Liver (tissue), 9 donors: ENCODE data around the gene RADIL. TPM values are rescaled to one million over a fixed set of nuclear protein-coding genes. Genes with fewer than 3 reads are reported as not detected.

ENCODE experiments used
- DNase-seq: peaks from one replicate; pipeline ENCODE4 v3.0.0-alpha.2; 2017; ENCODE audit warnings: low spot score
- H3K27ac ChIP-seq, 2 donors: one replicate each; pipeline ENCODE4 v1.7.0; 2013; ENCODE audit warnings: inconsistent platforms in 2 of 2, low read length in 2 of 2, control low read depth in 1 of 2, low read depth in 1 of 2, mild to moderate bottlenecking in 1 of 2
- H3K27me3 ChIP-seq, 4 donors: one replicate each; pipeline versions ENCODE4 v1.6.1 to v1.7.0; 2013; ENCODE audit warnings: low read length in 3 of 4, inconsistent platforms in 1 of 4, mild to moderate bottlenecking in 1 of 4, moderate library complexity in 1 of 4; ENCODE audit not compliant: control insufficient read depth in 4 of 4, insufficient read depth in 4 of 4
- H3K36me3 ChIP-seq, 4 donors: one replicate each; pipeline versions ENCODE4 v1.6.1 to v1.7.0; 2013; ENCODE audit warnings: low read length in 3 of 4, mild to moderate bottlenecking in 3 of 4, low read depth in 1 of 4, moderate library complexity in 1 of 4; ENCODE audit not compliant: control insufficient read depth in 4 of 4, insufficient read depth in 3 of 4
- H3K4me1 ChIP-seq, 4 donors: one replicate each; pipeline versions ENCODE4 v1.6.1 to v1.7.0; 2013; ENCODE audit warnings: low read length in 3 of 4, mild to moderate bottlenecking in 3 of 4, moderate library complexity in 1 of 4; ENCODE audit not compliant: control insufficient read depth in 4 of 4, insufficient read depth in 4 of 4
- H3K4me3 ChIP-seq, 3 donors: one replicate each; pipeline versions ENCODE4 v1.6.1 to v1.7.0; 2013; ENCODE audit warnings: low read length in 3 of 3, control low read depth in 1 of 3, low read depth in 1 of 3, mild to moderate bottlenecking in 1 of 3
- H3K9ac ChIP-seq, 2 donors: one replicate each; pipeline ENCODE4 v1.7.0; 2013; ENCODE audit warnings: low read length in 2 of 2, mild to moderate bottlenecking in 2 of 2, moderate library complexity in 2 of 2, control low read depth in 1 of 2, low read depth in 1 of 2
- H3K9me3 ChIP-seq, 4 donors: one replicate each; pipeline versions ENCODE4 v1.6.1 to v1.7.0; 2013; ENCODE audit warnings: low read length in 3 of 4; ENCODE audit not compliant: control insufficient read depth in 4 of 4
- HNF4A ChIP-seq, 2 donors: conservative IDR thresholded peaks; 2 replicates each; pipeline ENCODE4 v1.6.1; 2016; ENCODE audit warnings: antibody characterized with exemption in 2 of 2, mild to moderate bottlenecking in 2 of 2
- HNF4G ChIP-seq: IDR thresholded peaks from 2 replicates; pipeline ENCODE4 v1.6.1; 2016; ENCODE audit warnings: antibody characterized with exemption
- JUND ChIP-seq, 2 donors: IDR thresholded peaks; 2 replicates each; pipeline ENCODE4 v1.6.1; 2016; ENCODE audit warnings: antibody characterized with exemption in 2 of 2
- RXRA ChIP-seq, 2 donors: IDR thresholded peaks; 2 replicates each; pipeline ENCODE4 v1.6.1; 2017 to 2018; ENCODE audit warnings: antibody characterized with exemption in 2 of 2, mild to moderate bottlenecking in 1 of 2
- SP1 ChIP-seq: IDR thresholded peaks from 2 replicates; pipeline ENCODE4 v1.6.1; 2018; ENCODE audit warnings: antibody characterized with exemption, mild to moderate bottlenecking
- TAF1 ChIP-seq: conservative IDR thresholded peaks from 2 replicates; pipeline ENCODE4 v1.6.1; 2016; ENCODE audit warnings: antibody characterized with exemption, mild to moderate bottlenecking
- YY1 ChIP-seq: IDR thresholded peaks from 2 replicates; pipeline ENCODE4 v1.6.1; 2016; ENCODE audit warnings: antibody characterized with exemption, mild to moderate bottlenecking
- WGBS: extraction: QIAGEN DNeasy Blood & Tissue Kit; methylation state at CpG from one replicate; pipeline ENCODE4 v1.1.7; 2013; 5-methylcytosine and 5-hydroxymethylcytosine counted together
- polyA plus RNA-seq, 2 donors: library from polyadenylated mRNA; stranded (reverse) in 1 of 2; unstranded in 1 of 2; fragments of 200-250 nt in 1 of 2; fragments of >200 nt in 1 of 2; fragmentation: Nextera tagmentation in 1 of 2; extraction: Ambion mirVana in 1 of 2; gene quantifications; one replicate each; pipeline versions ENCODE4 v1.2.1 to v1.2.3, GENCODE V29; 2013 to 2015
- total RNA-seq, 2 donors: library from RNA; depleted of rRNA; stranded (reverse); fragments of >200 nt; gene quantifications; one replicate each; pipeline ENCODE4 v1.2.3, GENCODE V29; 2014
- TF ChIP-seq, protein P1 (sequence below): fragments of 150-350 bp; IDR thresholded peaks from 2 replicates; pipeline ENCODE4 v1.5.1; 2017; ENCODE audit warnings: improper control_type of control experiment, low read depth, low read length; ENCODE audit not compliant: missing input control
- TF ChIP-seq, protein P2 (sequence below): IDR thresholded peaks from 2 replicates; pipeline ENCODE4 v1.6.1; 2016; ENCODE audit warnings: antibody characterized with exemption, mild to moderate bottlenecking
- TF ChIP-seq, protein P3 (sequence below): IDR thresholded peaks from 2 replicates; pipeline ENCODE4 v1.6.1; 2016; ENCODE audit warnings: antibody characterized with exemption
- TF ChIP-seq, protein P4 (sequence below): IDR thresholded peaks from 2 replicates; pipeline ENCODE4 v1.6.1; 2016; ENCODE audit warnings: antibody characterized with exemption
- TF ChIP-seq, protein P5 (sequence below): IDR thresholded peaks from 2 replicates; pipeline ENCODE4 v1.6.1; 2016; ENCODE audit warnings: antibody characterized with exemption
- donor health status: healthy.
- donor health status: healthy.
- donor health status: healthy.
- donor health status: healthy.
- donor health status: healthy.

The RADIL gene
- total and polyA plus RNA-seq, 4 donors: 0.14 to 0.25 (median 0.21) TPM; not detected in 1

DNA sequence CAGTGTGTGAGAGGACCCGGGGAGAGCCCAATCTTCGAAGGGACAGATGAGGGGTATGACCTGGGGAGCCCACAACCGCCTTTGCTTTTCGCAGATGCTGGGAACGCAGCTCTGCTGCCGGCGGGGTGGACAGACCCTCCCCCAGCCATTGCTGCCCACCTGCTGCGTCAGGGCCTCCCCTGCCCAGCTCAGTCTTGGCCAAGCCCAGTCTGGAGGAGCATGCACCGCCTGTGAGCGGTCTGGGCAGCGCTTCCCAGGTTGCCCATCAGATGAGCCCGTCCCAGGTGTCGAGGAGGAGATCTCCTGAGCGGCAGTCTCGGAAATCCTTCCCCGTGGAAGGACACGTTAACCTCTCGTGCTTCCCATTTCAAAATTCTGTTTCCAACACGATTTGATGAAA, 125.4 kb downstream of the RADIL start:
- H3K27ac ChIP-seq: no peak overlapping the region
- TF ChIP-seq SP1: no peak
- TF ChIP-seq, protein P1, sequence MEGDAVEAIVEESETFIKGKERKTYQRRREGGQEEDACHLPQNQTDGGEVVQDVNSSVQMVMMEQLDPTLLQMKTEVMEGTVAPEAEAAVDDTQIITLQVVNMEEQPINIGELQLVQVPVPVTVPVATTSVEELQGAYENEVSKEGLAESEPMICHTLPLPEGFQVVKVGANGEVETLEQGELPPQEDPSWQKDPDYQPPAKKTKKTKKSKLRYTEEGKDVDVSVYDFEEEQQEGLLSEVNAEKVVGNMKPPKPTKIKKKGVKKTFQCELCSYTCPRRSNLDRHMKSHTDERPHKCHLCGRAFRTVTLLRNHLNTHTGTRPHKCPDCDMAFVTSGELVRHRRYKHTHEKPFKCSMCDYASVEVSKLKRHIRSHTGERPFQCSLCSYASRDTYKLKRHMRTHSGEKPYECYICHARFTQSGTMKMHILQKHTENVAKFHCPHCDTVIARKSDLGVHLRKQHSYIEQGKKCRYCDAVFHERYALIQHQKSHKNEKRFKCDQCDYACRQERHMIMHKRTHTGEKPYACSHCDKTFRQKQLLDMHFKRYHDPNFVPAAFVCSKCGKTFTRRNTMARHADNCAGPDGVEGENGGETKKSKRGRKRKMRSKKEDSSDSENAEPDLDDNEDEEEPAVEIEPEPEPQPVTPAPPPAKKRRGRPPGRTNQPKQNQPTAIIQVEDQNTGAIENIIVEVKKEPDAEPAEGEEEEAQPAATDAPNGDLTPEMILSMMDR: no peak
- TF ChIP-seq YY1: no peak
- no peak for TF ChIP-seq JUND (IDR thresholded peaks at IDR 0.05)
- TF ChIP-seq, protein P2, sequence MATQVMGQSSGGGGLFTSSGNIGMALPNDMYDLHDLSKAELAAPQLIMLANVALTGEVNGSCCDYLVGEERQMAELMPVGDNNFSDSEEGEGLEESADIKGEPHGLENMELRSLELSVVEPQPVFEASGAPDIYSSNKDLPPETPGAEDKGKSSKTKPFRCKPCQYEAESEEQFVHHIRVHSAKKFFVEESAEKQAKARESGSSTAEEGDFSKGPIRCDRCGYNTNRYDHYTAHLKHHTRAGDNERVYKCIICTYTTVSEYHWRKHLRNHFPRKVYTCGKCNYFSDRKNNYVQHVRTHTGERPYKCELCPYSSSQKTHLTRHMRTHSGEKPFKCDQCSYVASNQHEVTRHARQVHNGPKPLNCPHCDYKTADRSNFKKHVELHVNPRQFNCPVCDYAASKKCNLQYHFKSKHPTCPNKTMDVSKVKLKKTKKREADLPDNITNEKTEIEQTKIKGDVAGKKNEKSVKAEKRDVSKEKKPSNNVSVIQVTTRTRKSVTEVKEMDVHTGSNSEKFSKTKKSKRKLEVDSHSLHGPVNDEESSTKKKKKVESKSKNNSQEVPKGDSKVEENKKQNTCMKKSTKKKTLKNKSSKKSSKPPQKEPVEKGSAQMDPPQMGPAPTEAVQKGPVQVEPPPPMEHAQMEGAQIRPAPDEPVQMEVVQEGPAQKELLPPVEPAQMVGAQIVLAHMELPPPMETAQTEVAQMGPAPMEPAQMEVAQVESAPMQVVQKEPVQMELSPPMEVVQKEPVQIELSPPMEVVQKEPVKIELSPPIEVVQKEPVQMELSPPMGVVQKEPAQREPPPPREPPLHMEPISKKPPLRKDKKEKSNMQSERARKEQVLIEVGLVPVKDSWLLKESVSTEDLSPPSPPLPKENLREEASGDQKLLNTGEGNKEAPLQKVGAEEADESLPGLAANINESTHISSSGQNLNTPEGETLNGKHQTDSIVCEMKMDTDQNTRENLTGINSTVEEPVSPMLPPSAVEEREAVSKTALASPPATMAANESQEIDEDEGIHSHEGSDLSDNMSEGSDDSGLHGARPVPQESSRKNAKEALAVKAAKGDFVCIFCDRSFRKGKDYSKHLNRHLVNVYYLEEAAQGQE: no peak
- no peak for TF ChIP-seq HNF4G
- H3K36me3 ChIP-seq: peaks cover 17 to 72% (median 43%) of the 10 kb centered on the region in 4 donors
- no peaks in the 10 kb centered on the region for H3K4me1 ChIP-seq
- no peaks in the 10 kb centered on the region for H3K27me3 ChIP-seq
- H3K4me3 ChIP-seq: no peak overlapping the region
- 97% methylated on average over 19 of the region's 19 CpGs for WGBS
- no peaks in the 10 kb centered on the region for H3K9me3 ChIP-seq
- DNase-seq: no peak
- no peak overlapping the region for H3K9ac ChIP-seq

DNA sequence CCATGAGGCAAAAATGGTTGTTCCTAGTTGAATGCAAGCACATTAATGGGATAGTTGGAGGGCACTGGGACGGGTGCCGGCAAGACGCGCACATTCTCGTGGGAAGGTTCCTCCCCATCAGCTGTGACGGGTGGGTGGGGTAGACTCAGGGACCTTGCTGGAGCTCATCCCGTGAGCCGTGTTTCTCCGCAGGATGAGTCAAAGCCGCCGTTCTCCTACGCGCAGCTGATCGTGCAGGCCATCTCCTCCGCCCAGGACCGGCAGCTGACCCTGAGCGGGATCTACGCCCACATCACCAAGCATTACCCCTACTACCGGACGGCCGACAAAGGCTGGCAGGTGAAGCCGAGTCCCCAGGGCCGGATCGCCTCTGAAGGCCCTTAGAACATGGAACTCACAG, 128.5 kb downstream of the RADIL start:
- no peak overlapping the region for H3K27ac ChIP-seq
- DNase-seq: no peak
- no peaks in the 10 kb centered on the region for H3K27me3 ChIP-seq
- no peak overlapping the region for H3K9ac ChIP-seq
- no peaks in the 10 kb centered on the region for H3K9me3 ChIP-seq
- H3K4me1 ChIP-seq: no peaks in the 10 kb centered on the region
- TF ChIP-seq SP1: no peak
- no peak for TF ChIP-seq HNF4A (conservative IDR thresholded peaks at IDR 0.05)
- TF ChIP-seq, protein P3, sequence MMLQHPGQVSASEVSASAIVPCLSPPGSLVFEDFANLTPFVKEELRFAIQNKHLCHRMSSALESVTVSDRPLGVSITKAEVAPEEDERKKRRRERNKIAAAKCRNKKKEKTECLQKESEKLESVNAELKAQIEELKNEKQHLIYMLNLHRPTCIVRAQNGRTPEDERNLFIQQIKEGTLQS: no peak
- TF ChIP-seq, protein P4, sequence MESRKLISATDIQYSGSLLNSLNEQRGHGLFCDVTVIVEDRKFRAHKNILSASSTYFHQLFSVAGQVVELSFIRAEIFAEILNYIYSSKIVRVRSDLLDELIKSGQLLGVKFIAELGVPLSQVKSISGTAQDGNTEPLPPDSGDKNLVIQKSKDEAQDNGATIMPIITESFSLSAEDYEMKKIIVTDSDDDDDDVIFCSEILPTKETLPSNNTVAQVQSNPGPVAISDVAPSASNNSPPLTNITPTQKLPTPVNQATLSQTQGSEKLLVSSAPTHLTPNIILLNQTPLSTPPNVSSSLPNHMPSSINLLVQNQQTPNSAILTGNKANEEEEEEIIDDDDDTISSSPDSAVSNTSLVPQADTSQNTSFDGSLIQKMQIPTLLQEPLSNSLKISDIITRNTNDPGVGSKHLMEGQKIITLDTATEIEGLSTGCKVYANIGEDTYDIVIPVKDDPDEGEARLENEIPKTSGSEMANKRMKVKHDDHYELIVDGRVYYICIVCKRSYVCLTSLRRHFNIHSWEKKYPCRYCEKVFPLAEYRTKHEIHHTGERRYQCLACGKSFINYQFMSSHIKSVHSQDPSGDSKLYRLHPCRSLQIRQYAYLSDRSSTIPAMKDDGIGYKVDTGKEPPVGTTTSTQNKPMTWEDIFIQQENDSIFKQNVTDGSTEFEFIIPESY: no peak
- TF ChIP-seq TAF1: no peak
- no peak for TF ChIP-seq RXRA (IDR thresholded peaks at IDR 0.05)
- no peak for TF ChIP-seq HNF4G
- TF ChIP-seq, protein P5, sequence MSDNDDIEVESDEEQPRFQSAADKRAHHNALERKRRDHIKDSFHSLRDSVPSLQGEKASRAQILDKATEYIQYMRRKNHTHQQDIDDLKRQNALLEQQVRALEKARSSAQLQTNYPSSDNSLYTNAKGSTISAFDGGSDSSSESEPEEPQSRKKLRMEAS: no peak
- H3K36me3 ChIP-seq: peaks cover 6 to 45% (median 27%) of the 10 kb centered on the region in 4 donors
- 96% methylated on average over 24 of the region's 24 CpGs for WGBS
- no peak overlapping the region for H3K4me3 ChIP-seq
